ENCODE measurements around the gene NELFA.

The NELFA gene

DNA sequence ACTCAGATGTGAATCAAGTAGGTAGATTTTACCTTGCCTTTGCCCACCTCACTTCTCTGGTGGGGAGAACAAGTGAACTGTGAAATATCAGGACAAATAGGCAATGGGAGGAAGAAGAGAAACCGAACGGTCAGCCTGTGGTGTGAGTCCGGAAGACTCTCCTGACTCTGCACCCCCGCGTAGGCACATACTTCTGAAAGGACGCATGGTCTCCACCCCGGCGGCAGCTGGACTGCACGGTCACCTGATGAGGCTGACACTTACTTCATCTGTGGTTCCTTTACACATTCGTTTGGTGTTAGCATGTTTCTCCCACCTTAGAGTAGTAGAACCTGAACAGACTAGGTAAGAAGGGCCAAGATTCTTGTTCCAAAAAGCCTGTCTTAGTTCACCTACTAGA, 58.4 kb downstream of the NELFA start:
- H3K4me3 ChIP-seq (ENCODE audit: low read length), result no peak overlapping the region
- no peak for DNase-seq (ENCODE audit: low read depth, low spot score)

GRCh38 chr4:1948892-1949436, 59.8 kb downstream of the NELFA start:
- no peak for DNase-seq (ENCODE audit: low read depth, low spot score)
- no peak overlapping the region for H3K4me3 ChIP-seq (ENCODE audit: low read length)

DNA sequence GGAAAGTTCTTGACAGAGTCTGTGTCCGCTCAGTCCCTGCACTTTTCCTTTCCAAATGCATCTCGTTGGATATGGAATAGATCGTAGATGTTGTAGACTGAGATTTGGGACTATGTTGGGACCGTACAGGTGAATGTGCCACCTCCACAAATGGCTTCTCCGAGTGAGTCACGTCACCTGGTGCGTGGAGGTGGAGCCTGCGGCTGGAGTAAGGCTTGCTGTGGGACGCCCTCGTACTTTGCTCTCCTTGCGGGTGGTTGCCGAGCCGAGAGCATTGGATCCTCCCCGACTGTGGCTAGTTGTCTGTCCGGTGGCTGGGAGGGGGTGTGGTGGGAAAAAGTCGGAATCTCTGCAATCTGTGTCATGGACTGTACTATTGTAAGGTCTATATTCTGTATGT, 60.5 kb downstream of the NELFA start:
- H3K4me3 ChIP-seq (ENCODE audit: low read length), result no peak overlapping the region
- DNase-seq (ENCODE audit: low read depth, low spot score), result no peak

- no peak overlapping the region for H3K4me3 ChIP-seq (ENCODE audit: low read length)
- DNase-seq (ENCODE audit: low read depth, low spot score), result no peak
These were observed 62.9 kb downstream of the NELFA start for GRCh38 chr4:1945912-1946311.

GRCh38 chr4:1945124-1945895, 63.5 kb downstream of the NELFA start:
- DNase-seq (ENCODE audit: low read depth, low spot score), result no peak
- H3K4me3 ChIP-seq (ENCODE audit: low read length), result no peak overlapping the region

DNA sequence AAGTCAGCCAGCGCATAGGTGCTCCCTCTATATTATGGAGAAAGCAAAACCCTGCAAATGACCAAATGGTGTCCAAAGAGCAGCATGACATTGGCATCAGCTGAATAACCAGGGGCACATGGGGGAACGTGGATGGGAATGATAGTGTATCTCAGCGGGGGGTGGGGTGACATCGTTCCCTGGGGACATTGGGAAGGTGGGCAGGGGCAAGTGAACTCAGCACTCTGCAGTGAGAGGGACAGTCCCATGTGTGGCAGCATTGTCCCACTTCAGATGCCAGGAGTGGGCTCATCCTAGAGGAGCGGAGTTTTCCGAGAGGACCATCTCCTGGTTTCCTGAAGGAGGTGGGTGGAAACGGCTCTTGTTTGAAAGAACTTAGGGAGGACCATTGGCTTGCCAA, 64.8 kb downstream of the NELFA start:
- no peak for DNase-seq (ENCODE audit: low read depth, low spot score)

DNA sequence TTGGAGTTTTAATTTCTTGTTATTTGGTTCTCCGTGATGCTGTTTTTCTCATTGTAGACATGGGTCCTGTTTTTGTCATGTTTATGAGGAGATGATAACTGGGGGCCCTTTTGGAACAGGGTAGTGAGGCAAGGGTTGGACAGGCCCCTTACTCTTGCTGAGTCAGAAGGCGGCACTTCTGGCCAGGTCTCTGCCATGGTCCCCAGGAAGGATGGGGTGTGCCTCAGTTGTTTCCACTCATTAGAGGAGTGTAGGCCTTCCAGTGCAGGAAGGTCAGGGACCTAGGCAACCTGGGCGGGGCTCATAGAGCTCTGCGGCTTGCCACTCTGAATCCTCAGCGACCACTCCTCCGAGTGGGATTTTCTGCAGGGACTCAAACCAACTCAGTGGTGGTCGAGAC, 68.2 kb downstream of the NELFA start:
- DNase-seq (ENCODE audit: low read depth, low spot score), result no peak
- H3K4me3 ChIP-seq (ENCODE audit: low read length), result no peak overlapping the region

More for the DNA sequence above, 64.8 kb downstream of the NELFA start:
- no peak overlapping the region for H3K4me3 ChIP-seq (ENCODE audit: low read length)

DNA sequence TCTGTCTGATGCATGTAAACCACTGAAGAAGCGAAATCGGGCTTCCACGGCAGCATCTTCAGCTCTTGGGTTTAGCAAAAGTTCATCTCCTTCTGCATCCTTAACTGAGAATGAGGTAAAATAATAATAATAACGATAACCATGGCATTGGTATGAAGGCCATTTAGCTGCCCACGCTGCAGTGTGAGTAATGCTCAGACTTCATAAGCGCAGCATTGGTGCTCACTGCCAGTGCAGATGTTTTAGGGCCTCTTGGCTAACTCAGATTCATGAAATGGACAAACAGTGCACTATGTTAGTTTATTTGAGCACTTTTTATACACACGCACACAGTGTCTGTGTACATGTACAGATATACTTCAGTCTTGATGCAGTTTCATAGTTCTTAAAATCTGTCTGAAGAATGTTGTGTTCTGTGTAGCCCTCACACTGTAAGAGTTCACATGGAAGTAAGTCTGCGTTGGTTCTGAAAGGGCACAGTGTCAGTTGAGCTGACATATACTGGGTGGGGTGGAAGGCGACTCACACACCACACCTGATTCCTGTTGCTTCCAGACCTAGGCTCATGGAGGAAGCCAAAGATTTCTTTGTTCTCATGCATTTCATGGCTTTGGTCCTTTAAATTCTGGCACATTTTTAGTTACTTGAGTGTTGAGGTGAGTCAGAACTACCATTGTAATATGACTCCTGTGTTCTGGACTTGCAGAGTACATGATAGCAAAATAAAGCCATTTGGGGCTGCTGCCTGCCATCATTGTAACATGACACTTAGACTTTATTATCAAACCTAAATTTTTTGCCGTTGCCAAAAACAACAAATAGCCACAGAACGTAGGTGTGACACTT, 68.9 kb downstream of the NELFA start:
- no peak for DNase-seq (ENCODE audit: low read depth, low spot score)
- H3K4me3 ChIP-seq (ENCODE audit: low read length), result no peak overlapping the region

- no peak for DNase-seq (ENCODE audit: low read depth, low spot score)
- no peak overlapping the region for H3K4me3 ChIP-seq (ENCODE audit: low read length)
These were observed 70.7 kb downstream of the NELFA start for GRCh38 chr4:1938027-1938426.

GRCh38 chr4:1937550-1937949, 71.2 kb downstream of the NELFA start:
- H3K4me3 ChIP-seq (ENCODE audit: low read length), result no peak overlapping the region

GRCh38 chr4:1933700-1934099, 75.1 kb downstream of the NELFA start:
- no peak for DNase-seq (ENCODE audit: low read depth, low spot score)
- H3K4me3 ChIP-seq (ENCODE audit: low read length), result no peak overlapping the region

More at GRCh38 chr4:1937550-1937949, 71.2 kb downstream of the NELFA start:
- DNase-seq (ENCODE audit: low read depth, low spot score), result no peak

DNA sequence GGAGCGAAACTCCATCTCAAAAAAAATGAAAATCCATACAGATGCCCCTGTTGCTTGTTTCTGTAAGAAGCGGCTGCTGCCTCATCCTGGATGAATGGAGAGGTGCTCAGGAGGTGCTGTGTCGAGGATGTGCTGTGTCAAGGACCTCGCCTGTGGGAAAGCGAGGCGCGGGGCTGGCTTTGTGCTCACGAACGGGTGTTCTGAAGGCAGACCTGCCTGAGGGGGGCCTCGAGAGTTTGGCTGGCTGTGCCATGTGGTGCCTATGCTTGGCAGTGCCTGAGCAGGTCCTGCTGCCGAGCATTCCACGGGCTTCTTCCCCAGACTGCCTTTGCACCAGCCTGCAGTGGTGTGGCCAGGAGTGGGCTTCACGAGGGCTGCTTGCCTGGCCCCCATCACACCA, 76.0 kb downstream of the NELFA start:
- H3K4me3 ChIP-seq (ENCODE audit: low read length), result no peak overlapping the region
- DNase-seq (ENCODE audit: low read depth, low spot score), result no peak

Measured in Jurkat, Clone E6-1 (cell line).